ENCODE data around the gene TSG101.

The TSG101 gene

DNA sequence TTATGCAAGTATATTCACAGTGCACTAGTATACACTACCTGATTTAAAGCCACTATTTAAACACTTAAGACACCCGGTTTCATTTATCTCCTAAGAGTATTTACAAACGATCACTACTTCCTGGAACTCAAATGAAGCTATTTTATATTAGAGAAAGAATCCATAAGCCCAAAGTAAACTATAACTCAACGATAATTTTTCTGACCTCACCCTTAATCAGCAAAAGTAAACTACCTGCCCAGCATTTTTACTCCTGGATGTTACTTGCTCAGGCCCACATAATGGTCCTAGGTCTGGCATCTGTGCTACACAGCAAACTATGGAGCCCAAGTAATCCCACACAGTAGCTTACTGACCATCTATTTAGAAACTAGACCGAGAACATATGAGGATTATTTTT lies 33.4 kb downstream of the TSG101 start:
- in situ Hi-C loops (cut with MboI; ENCODE audit: low sequenced_read_pairs), result no loop called here

- in situ Hi-C loops (cut with MboI; ENCODE audit: low sequenced_read_pairs), result no loop called here
These were observed 33.9 kb downstream of the TSG101 start for GRCh38 chr11:18492888-18493287.

- in situ Hi-C loops (cut with MboI; ENCODE audit: low sequenced_read_pairs), result no loop called here
These were observed 34.8 kb downstream of the TSG101 start for GRCh38 chr11:18491924-18492323.

DNA sequence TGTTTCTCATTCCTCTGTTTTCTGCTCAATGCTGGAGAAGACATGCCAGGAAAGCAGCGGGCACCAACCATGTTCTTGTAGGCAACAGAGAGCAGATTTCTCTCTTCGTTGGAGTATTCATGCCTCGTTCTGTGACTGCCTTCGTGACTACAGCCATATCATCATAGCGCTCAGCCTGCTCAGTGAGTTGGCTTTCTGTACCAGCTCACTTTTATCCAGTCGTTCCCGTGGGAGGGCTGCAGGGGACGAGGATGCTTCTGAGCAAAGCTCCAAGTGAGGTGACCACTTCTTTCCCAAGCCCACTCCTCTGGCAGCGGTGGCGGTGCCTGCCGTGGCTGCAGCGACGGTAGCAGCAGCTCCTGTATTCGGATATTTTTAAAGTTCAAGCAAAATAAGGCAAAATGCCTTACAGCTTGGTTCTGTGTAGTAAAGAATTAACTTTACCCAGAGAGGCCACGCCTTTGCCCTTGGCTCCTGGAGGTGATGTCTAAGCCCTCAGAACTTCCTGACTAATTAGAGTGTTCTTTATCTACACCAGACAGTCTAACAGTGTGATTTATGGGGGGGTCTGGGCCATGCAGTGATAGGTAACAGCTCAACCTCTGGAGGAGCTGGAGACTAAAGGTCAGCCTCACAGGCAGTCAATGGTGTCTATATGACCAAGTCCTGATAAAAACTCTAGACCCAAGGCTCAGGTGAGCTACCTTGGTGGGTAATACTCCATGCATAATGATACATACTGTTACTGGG lies 35.8 kb downstream of the TSG101 start:
- in situ Hi-C loops (cut with MboI; ENCODE audit: low sequenced_read_pairs), result no loop called here

DNA sequence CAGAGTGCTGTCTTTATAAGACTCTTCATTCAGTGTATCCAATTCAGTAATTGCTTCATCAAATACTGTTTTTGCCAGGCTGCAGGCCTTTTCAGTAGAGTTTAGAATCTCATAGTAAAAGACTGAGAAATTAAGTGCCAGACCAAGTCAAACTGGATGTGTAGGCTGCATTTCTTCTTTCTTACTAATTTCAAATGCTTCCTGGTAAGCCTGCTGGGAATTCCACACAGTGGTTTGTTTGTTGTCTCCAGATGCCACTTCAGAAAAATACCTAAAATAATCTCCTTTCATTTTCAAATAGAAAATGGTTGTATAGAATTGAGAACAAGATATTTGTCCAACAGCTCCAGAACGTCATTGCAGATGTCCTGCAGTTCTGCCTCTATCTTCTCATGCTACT lies 36.4 kb downstream of the TSG101 start:
- in situ Hi-C loops (cut with MboI; ENCODE audit: low sequenced_read_pairs), result no loop called here

- in situ Hi-C loops (cut with MboI; ENCODE audit: low sequenced_read_pairs), result no loop called here
These were observed 40.7 kb downstream of the TSG101 start for GRCh38 chr11:18485913-18486528.

GRCh38 chr11:18479063-18479462 lies 47.7 kb downstream of the TSG101 start:
- in situ Hi-C loops (cut with MboI; ENCODE audit: low sequenced_read_pairs), result no loop called here

- in situ Hi-C loops (cut with MboI; ENCODE audit: low sequenced_read_pairs), result no loop called here
These were observed 54.2 kb downstream of the TSG101 start for GRCh38 chr11:18472587-18472986.

DNA sequence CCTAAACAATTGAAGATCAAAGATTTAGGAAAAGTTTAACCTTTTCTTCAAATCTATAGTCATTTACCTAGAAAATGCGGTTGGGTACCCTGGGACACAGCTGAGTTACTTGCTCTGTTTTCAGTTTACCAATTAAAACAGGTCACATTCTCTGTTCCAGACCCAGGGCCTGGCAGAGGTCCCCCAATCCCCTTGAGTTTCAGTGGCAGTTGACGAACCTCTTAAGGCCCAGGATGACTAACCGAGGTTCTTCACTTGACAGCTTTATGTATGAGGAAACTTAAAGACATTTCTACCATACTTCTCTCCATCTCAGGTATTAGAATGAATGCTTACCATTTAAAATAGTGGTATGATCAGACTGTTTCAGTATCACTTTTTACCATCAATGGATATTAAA lies 54.7 kb downstream of the TSG101 start:
- in situ Hi-C loops (cut with MboI; ENCODE audit: low sequenced_read_pairs), result no loop called here

GRCh38 chr11:18468961-18469360 lies 57.8 kb downstream of the TSG101 start:
- in situ Hi-C loops (cut with MboI; ENCODE audit: low sequenced_read_pairs), result no loop called here

- in situ Hi-C loops (cut with MboI; ENCODE audit: low sequenced_read_pairs), result no loop called here
These were observed 58.7 kb downstream of the TSG101 start for GRCh38 chr11:18468059-18468458.

GRCh38 chr11:18466402-18466801 lies 60.3 kb downstream of the TSG101 start:
- in situ Hi-C loops (cut with MboI; ENCODE audit: low sequenced_read_pairs), result no loop called here

DNA sequence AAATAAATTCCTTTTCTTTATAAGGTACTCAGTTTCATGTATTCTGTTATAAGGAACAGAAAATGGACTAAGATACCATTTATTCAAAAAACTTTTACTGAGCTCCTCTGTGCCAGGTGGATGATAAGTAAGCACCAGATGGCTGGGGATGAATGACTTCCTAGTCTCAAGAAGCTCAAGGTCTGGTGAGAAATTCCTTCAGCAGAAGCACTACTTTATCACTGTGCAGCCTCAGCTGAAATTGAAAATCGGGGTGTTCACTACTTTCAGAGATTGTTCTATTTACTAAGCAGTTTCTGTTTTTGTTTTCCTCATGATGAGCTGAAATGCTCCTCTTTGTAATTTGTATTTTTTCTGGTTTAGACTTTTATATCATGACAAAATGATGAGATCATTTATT lies 63.3 kb downstream of the TSG101 start:
- in situ Hi-C loops (cut with MboI; ENCODE audit: low sequenced_read_pairs), result no loop called here

DNA sequence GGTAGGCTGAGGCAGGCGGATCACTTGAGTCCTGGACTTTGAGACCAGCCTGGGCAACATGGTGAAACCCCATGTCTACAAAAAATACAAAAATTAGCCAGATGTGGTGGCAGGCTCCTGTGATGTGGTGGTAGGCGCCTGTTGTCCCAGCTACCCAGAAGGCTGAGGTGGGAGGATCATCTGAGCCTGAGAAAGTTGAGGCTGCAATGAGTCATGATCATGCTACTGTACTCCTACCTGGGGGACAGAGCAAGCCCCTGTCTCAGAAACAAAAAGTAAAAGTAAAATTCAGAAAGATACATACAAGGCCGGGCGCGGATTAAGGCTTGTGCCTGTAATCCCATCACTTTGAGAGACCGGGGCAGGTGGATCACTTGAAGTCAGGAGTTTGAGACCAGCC lies 64.8 kb downstream of the TSG101 start:
- in situ Hi-C loops (cut with MboI; ENCODE audit: low sequenced_read_pairs), result no loop called here

- in situ Hi-C loops (cut with MboI; ENCODE audit: low sequenced_read_pairs), result no loop called here
These were observed 67.1 kb downstream of the TSG101 start for GRCh38 chr11:18459634-18460033.

- in situ Hi-C loops (cut with MboI; ENCODE audit: low sequenced_read_pairs), result no loop called here
These were observed 69.3 kb downstream of the TSG101 start for GRCh38 chr11:18457450-18457849.

- in situ Hi-C loops (cut with MboI; ENCODE audit: low sequenced_read_pairs), result no loop called here
These were observed 70.9 kb downstream of the TSG101 start, which contains the start of gene LDHAL6A for GRCh38 chr11:18455686-18456372. Gene LDHAL6A (plus strand): TSS chr11:18455856. CDS start chr11:18456681, 825 bp downstream.

DNA sequence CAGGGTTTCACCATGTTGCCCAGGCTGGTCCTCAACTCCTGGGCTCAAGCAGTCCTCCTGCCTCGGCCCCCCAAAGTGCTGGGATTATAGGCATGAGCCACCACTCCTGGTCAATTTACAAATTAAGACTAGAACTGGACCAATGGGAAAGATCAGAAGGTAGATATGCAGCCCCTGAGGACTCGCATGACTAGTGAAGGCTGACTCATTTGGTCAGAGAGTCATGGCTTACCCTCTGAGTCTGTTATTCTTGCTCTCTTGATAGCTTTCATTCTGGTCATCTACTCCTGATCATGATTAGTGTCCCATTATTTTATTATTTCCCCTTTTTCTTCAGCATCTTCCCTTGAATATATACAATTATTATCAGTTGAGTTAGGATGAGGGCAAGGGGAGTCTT lies 73.8 kb downstream of the TSG101 start:
- in situ Hi-C loops (cut with MboI; ENCODE audit: low sequenced_read_pairs), result no loop called here

- in situ Hi-C loops (cut with MboI; ENCODE audit: low sequenced_read_pairs), result no loop called here
These were observed 77.5 kb downstream of the TSG101 start for GRCh38 chr11:18449251-18449650.

DNA sequence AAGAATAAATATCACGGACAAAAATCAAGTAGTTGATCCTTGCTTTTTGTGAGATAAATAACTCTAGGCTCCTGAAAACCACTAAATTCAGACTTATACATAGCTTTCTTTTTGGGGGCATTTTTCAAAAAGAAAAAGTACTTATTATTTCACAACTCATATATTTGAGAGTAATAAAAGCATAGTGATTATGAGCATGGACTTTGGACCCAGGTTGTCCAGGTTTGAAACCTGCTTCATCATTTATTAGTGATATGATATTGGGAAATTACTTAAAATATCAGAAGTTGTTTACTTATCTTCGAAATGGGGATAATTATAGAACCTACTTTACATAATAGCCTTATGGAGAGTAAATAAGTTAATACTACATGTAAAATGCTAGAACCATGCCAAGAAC lies 88.1 kb downstream of the TSG101 start:
- in situ Hi-C loops (cut with MboI; ENCODE audit: low sequenced_read_pairs), result no loop called here
